ENCODE results near the gene ASB9.

GRCh38 chrX:15235001-15235400, 34.9 kb downstream of the ASB9 start:
- no peak for TF ChIP-seq CTCF (conservative IDR thresholded peaks at IDR 0.05; ENCODE audit: low read length)
- TF ChIP-seq EZH2phosphoT487 (IDR thresholded peaks at IDR 0.05; ENCODE audit: borderline replicate concordance, low read depth, low read length): no peak
